Chondrocyte (in vitro differentiated cells): ENCODE results near the gene UBR4. TPM values are rescaled to one million over a fixed set of nuclear protein-coding genes. Genes with fewer than 3 reads are reported as not detected.
A peak's percentile ranks its signal among the peaks of the same experiment; 100 is the strongest.

Source experiments
- DNase-seq: peaks from one replicate; pipeline ENCODE4 v3.0.0; 2021; ENCODE audit warnings: mixed read lengths, low spot score
- H3K27ac Mint-ChIP-seq: one replicate; pipeline ENCODE4 v1.8.0; 2021; ENCODE audit warnings: mild to moderate bottlenecking, moderate library complexity, mixed read lengths; ENCODE audit not compliant: unreplicated experiment
- H3K27me3 Mint-ChIP-seq: 2 replicates; pipeline ENCODE4 v1.8.0; 2021; ENCODE audit warnings: low read depth, mixed read lengths
- H3K36me3 Mint-ChIP-seq: 2 replicates; pipeline ENCODE4 v1.8.0; 2021; ENCODE audit warnings: low read depth, mixed read lengths
- H3K4me1 Mint-ChIP-seq: 2 replicates; pipeline ENCODE4 v1.8.0; 2021; ENCODE audit warnings: low read depth, mild to moderate bottlenecking, mixed read lengths
- H3K4me3 Mint-ChIP-seq: one replicate; pipeline ENCODE4 v1.8.0; 2021; ENCODE audit warnings: mild to moderate bottlenecking, moderate library complexity, mixed read lengths; ENCODE audit not compliant: unreplicated experiment
- H3K9me3 Mint-ChIP-seq: 2 replicates; pipeline ENCODE4 v1.8.0; 2021; ENCODE audit warnings: low read depth, mixed read lengths
- total RNA-seq: library from RNA; stranded (reverse); gene quantifications from 3 replicates; pipeline ENCODE4 v1.2.1, GENCODE V29; 2021
- TF ChIP-seq, protein P1 (sequence below): fragments of 200-600 bp; sonication (generic); IDR thresholded peaks from 2 replicates; pipeline ENCODE4 v1.5.0; 2021; ENCODE audit warnings: antibody characterized with exemption, mild to moderate bottlenecking, moderate library complexity

UBR4 gene
- total RNA-seq, 1 donor from 2014 or later = 144 TPM

DNA sequence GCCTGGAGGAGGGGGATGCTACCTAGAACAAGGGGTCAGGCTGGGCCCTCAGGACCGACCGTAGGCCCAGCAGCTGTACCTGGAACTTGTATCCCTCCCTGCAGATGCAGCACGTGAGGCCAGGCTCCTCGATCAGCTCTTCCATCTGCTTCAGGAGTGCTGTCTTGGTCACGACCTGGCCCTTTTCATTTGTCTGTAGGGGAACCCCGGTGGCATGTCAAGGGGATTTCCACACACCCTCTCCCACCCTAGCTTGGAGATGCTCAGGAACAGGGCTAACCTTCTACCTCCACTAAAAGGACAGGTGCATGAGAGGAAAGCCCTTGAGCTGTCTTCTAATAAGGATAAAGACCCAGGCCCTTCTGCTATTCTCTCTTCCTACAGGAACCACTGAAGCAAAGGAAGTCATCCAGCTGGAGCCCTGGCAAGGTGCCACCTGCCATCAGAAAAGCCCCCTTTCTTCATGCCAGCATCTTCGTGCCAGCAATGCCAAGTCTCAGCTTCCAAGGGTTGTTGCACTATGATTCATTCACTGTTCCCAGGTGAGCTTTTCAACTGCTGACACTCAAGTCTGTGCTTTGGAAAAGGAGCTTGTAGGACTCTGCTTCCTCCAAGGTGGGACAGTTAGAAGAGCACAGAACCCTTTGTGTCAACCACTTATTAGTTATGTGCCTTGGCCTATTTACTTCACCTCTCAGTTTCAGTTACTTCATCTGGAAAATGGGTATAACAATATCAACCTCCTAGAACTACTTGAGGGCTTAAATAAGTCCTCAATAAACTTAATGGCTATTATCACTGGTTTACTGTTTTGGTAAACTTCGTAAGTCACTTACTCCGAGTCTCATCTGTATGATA, 122.1 kb downstream of the UBR4 start:
- H3K27ac Mint-ChIP-seq = peak overlapping the region; percentile 59
- TF ChIP-seq, protein P1, sequence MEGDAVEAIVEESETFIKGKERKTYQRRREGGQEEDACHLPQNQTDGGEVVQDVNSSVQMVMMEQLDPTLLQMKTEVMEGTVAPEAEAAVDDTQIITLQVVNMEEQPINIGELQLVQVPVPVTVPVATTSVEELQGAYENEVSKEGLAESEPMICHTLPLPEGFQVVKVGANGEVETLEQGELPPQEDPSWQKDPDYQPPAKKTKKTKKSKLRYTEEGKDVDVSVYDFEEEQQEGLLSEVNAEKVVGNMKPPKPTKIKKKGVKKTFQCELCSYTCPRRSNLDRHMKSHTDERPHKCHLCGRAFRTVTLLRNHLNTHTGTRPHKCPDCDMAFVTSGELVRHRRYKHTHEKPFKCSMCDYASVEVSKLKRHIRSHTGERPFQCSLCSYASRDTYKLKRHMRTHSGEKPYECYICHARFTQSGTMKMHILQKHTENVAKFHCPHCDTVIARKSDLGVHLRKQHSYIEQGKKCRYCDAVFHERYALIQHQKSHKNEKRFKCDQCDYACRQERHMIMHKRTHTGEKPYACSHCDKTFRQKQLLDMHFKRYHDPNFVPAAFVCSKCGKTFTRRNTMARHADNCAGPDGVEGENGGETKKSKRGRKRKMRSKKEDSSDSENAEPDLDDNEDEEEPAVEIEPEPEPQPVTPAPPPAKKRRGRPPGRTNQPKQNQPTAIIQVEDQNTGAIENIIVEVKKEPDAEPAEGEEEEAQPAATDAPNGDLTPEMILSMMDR = no peak
- no peaks in the 10 kb centered on the region for H3K27me3 Mint-ChIP-seq
- no peak overlapping the region for H3K4me3 Mint-ChIP-seq
- H3K36me3 Mint-ChIP-seq = peaks cover 64% of the 10 kb centered on the region
- DNase-seq = no peak
- H3K9me3 Mint-ChIP-seq = no peaks in the 10 kb centered on the region
- H3K4me1 Mint-ChIP-seq = peaks cover 17% of the 10 kb centered on the region

GRCh38 chr1:19087017-19087736, 122.9 kb downstream of the UBR4 start:
- H3K36me3 Mint-ChIP-seq = peaks cover 62% of the 10 kb centered on the region
- peak overlapping the region; percentile 17 for H3K27ac Mint-ChIP-seq
- H3K4me3 Mint-ChIP-seq = no peak overlapping the region
- peaks cover 16% of the 10 kb centered on the region for H3K4me1 Mint-ChIP-seq
- no peak for DNase-seq
- TF ChIP-seq, protein P1 = no peak
- no peaks in the 10 kb centered on the region for H3K9me3 Mint-ChIP-seq
- H3K27me3 Mint-ChIP-seq = no peaks in the 10 kb centered on the region

GRCh38 chr1:19086176-19086875, 123.7 kb downstream of the UBR4 start:
- DNase-seq = no peak
- TF ChIP-seq, protein P1 = no peak
- no peaks in the 10 kb centered on the region for H3K9me3 Mint-ChIP-seq
- H3K27ac Mint-ChIP-seq = no peak overlapping the region
- no peak overlapping the region for H3K4me3 Mint-ChIP-seq
- H3K36me3 Mint-ChIP-seq = peaks cover 63% of the 10 kb centered on the region
- H3K4me1 Mint-ChIP-seq = peaks cover 15% of the 10 kb centered on the region
- H3K27me3 Mint-ChIP-seq = no peaks in the 10 kb centered on the region

DNA sequence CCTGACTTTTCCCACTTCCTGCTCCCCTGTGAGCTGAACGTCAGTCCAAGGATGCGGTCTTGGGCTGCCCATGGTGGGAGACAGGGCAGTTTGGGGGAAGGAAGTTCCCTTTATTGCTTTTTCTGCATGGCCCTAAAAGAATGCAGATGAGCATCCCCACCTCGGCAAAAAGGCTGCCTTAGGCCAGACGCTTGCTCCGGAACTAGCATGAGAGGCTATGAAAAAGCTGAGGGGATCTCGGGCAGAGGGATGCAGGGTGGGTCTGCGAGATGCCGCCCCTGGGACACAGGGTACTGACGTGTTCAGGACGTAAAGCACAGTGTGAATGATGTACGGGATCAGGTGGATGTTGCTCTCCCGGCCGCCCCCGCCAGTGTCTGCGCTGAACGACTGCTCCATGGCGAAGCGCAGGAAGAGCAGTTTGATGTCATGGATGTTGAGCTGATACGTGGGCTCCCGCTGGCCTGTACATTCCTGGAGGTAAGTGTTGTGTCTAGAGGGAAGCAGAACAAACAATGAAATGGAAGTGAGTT, 125.8 kb downstream of the UBR4 start:
- H3K27me3 Mint-ChIP-seq = no peaks in the 10 kb centered on the region
- TF ChIP-seq, protein P1 = no peak
- peaks cover 64% of the 10 kb centered on the region for H3K36me3 Mint-ChIP-seq
- no peak overlapping the region for H3K4me3 Mint-ChIP-seq
- peak; percentile 54 for DNase-seq
- H3K4me1 Mint-ChIP-seq = peaks cover 21% of the 10 kb centered on the region
- H3K9me3 Mint-ChIP-seq = no peaks in the 10 kb centered on the region
- no peak overlapping the region for H3K27ac Mint-ChIP-seq

DNA sequence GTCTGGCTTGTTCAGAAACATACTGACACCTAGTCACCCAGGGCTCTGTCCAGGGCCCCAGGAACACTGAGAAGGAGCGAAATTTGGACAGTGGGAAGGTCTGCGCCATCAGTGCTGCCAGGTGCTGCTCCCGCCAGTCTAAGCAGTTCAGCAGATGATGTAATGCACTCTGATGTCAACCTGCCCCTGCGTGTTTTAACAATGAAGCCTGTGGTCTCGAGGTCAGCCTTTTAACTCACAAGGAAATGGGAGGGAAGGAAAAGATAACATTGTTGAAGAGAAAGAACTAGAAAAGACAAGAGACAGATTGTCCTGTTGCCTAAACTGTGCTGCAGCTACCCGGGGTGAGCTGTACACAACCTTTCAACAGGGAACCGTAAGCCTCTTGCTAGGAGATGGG, 127.0 kb downstream of the UBR4 start:
- Mint-ChIP-seq H3K9me3 (no peaks in the 10 kb centered on the region), H3K4me3 (no peak overlapping the region), H3K36me3 (peaks cover 58% of the 10 kb centered on the region), H3K27me3 (no peaks in the 10 kb centered on the region), H3K27ac (no peak overlapping the region), H3K4me1 (peaks cover 21% of the 10 kb centered on the region)
- TF ChIP-seq, protein P1 = no peak
- no peak for DNase-seq
